ENCODE data around the gene BNC1. TPM values are rescaled to one million over a fixed set of nuclear protein-coding genes. Genes with fewer than 3 reads are reported as not detected.
"Not testable (repeated sequence)": the region's sequence is repeated elsewhere in the genome, so short reads cannot be mapped to it uniquely, and the experiment has no call there.

The BNC1 gene
- total RNA-seq, 4 donors from 2014 or later, result not detected

DNA sequence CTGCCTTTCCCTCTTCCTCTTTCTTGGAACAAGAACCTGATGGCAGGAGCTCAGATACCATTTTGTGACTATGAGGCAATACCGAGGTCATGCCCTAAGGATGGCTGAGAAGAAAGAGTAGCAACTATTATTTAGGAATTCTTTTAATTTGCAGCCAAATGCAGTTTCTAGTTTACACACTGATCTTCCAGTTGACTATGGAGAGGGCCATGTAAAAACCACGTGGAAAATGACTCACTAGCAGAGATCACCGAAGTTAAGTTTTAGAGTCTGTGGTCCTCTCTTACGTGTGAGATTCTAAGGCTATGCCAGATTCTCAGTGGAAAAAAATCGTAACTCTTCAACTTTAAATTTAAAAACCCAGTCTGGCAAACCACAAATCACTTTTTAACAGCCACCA is 7.8 kb downstream of the BNC1 start:
- no peak for DNase-seq
- TF ChIP-seq POLR2A (IDR thresholded peaks at IDR 0.05), result no peak
- TF ChIP-seq, protein P1, sequence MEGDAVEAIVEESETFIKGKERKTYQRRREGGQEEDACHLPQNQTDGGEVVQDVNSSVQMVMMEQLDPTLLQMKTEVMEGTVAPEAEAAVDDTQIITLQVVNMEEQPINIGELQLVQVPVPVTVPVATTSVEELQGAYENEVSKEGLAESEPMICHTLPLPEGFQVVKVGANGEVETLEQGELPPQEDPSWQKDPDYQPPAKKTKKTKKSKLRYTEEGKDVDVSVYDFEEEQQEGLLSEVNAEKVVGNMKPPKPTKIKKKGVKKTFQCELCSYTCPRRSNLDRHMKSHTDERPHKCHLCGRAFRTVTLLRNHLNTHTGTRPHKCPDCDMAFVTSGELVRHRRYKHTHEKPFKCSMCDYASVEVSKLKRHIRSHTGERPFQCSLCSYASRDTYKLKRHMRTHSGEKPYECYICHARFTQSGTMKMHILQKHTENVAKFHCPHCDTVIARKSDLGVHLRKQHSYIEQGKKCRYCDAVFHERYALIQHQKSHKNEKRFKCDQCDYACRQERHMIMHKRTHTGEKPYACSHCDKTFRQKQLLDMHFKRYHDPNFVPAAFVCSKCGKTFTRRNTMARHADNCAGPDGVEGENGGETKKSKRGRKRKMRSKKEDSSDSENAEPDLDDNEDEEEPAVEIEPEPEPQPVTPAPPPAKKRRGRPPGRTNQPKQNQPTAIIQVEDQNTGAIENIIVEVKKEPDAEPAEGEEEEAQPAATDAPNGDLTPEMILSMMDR (IDR thresholded peaks at IDR 0.05), result no peak
- Histone ChIP-seq H3K36me3 (no peaks in the 10 kb centered on the region), H3K4me1 (no peaks in the 10 kb centered on the region), H3K9me3 (no peaks in the 10 kb centered on the region), H3K27me3 (no peaks in the 10 kb centered on the region), H3K27ac (no peak overlapping the region), H3K4me3 (no peak overlapping the region)

DNA sequence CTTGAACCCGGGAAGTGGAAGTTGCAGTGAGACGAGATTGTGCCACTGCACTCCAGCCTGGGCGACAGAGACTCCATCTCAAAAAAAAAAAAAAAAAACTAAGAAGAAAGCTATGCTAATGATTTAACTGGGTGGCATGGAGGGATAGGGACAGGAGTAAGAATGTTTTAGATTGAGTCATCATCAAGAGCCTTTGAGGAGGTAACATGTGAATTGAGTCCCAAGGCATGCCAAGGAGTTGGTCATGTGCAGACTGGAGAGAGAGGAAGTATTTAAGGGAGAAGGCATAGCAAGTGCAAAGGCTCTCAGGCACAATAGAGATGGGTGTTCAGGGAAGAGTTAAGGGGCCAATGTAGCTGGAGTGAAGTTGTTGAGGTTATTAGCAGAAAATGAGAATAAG is 9.1 kb downstream of the BNC1 start:
- Histone ChIP-seq H3K4me3 (no peak overlapping the region), H3K27ac (no peak overlapping the region), H3K27me3 (no peaks in the 10 kb centered on the region), H3K9me3 (no peaks in the 10 kb centered on the region), H3K4me1 (no peaks in the 10 kb centered on the region), H3K36me3 (no peaks in the 10 kb centered on the region)
- TF ChIP-seq, protein P1 (IDR thresholded peaks at IDR 0.05), result no peak
- no peak for TF ChIP-seq POLR2A (IDR thresholded peaks at IDR 0.05)
- no peak for DNase-seq

- no peaks in the 10 kb centered on the region for H3K36me3 ChIP-seq
- H3K4me1 ChIP-seq, result no peaks in the 10 kb centered on the region
- H3K27me3 ChIP-seq, result no peaks in the 10 kb centered on the region
- H3K9me3 ChIP-seq, result no peaks in the 10 kb centered on the region
- no peak for DNase-seq
- TF ChIP-seq, protein P1 (IDR thresholded peaks at IDR 0.05), result no peak
- TF ChIP-seq POLR2A (IDR thresholded peaks at IDR 0.05), result no peak
- H3K27ac ChIP-seq, result no peak overlapping the region
- H3K4me3 ChIP-seq, result no peak overlapping the region
Observed at GRCh38 chr15:83270176-83270575, 14.3 kb downstream of the BNC1 start.

DNA sequence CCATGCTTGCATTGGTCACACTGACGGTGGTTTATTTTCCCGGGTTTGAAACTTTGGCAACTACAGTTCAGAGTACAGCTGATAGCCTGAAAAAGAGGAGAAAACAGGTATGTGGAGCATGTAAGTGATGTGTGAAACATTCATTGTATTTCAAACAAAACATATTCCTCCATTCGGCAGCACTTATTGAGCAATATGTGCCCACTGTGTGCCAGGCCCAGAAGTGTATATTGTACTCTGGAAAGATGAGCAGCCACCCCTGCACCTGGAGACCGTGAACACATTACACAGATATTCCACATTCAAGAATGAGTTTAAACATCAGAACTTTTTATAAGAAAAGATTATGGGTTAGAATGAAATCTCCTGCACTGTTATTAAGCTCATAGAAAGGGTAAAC is 16.3 kb downstream of the BNC1 start:
- H3K9me3 ChIP-seq, result no peaks in the 10 kb centered on the region
- no peak overlapping the region for H3K27ac ChIP-seq
- H3K36me3 ChIP-seq, result no peaks in the 10 kb centered on the region
- DNase-seq, result no peak
- H3K4me3 ChIP-seq, result no peak overlapping the region
- no peaks in the 10 kb centered on the region for H3K4me1 ChIP-seq
- H3K27me3 ChIP-seq, result no peaks in the 10 kb centered on the region
- TF ChIP-seq POLR2A (IDR thresholded peaks at IDR 0.05), result no peak
- TF ChIP-seq, protein P1 (IDR thresholded peaks at IDR 0.05), result no peak

- Histone ChIP-seq H3K4me1 (no peaks in the 10 kb centered on the region), H3K36me3 (no peaks in the 10 kb centered on the region), H3K27me3 (no peaks in the 10 kb centered on the region), H3K4me3 (no peak overlapping the region), H3K27ac (no peak overlapping the region), H3K9me3 (no peaks in the 10 kb centered on the region)
- TF ChIP-seq, protein P1 (IDR thresholded peaks at IDR 0.05), result no peak
- TF ChIP-seq POLR2A (IDR thresholded peaks at IDR 0.05), result no peak
- DNase-seq, result no peak
Observed at GRCh38 chr15:83262594-83263315, 21.7 kb downstream of the BNC1 start.

DNA sequence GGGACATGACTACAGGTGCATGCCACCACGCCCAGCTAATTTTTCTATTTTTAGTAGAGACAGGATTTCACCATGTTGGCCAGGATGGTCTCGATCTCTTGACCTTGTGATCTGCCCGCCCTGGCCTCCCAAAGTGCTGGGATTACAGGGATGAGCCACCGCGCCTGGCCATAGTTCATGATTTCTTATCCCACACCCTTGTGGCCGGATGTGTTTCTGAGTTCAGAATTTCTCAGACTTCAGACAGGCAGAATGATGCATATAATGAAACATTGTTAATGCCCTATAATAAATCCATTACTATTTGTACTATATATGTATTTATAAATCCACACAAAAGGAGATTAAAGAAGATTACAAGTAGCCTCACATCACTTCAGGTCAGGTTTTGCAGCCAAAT is 22.3 kb downstream of the BNC1 start:
- H3K36me3 ChIP-seq, H3K27me3 ChIP-seq, H3K4me3 ChIP-seq, H3K27ac ChIP-seq, H3K4me1 ChIP-seq, DNase-seq, H3K9me3 ChIP-seq: not testable (repeated sequence)
